Endodermal cell (in vitro differentiated cells): ENCODE measurements around the gene GPR176. TPM values are rescaled to one million over a fixed set of nuclear protein-coding genes. Genes with fewer than 3 reads are reported as not detected.

ENCODE experiments used
- DNase-seq: peaks from one replicate; pipeline ENCODE4 v3.0.0-alpha.2; 2017
- H3K27ac ChIP-seq: 2 replicates; pipeline ENCODE4 v1.5.1; 2013; ENCODE audit warnings: mild to moderate bottlenecking, low read depth, low read length, moderate library complexity
- H3K27me3 ChIP-seq: 2 replicates; pipeline ENCODE4 v1.6.1; 2013; ENCODE audit warnings: mild to moderate bottlenecking, low read length, moderate library complexity; ENCODE audit not compliant: insufficient read depth, control insufficient read depth, poor library complexity, severe bottlenecking
- H3K36me3 ChIP-seq: 2 replicates; pipeline ENCODE4 v1.7.0; 2013; ENCODE audit warnings: mild to moderate bottlenecking, low read length, moderate library complexity; ENCODE audit not compliant: control insufficient read depth, insufficient read depth
- H3K4me1 ChIP-seq: one replicate; pipeline ENCODE4 v1.7.0; 2013; ENCODE audit warnings: low read length; ENCODE audit not compliant: control insufficient read depth, insufficient read depth
- H3K4me3 ChIP-seq: 2 replicates; pipeline ENCODE4 v1.5.1; 2013; ENCODE audit warnings: mild to moderate bottlenecking, low read length, moderate library complexity
- H3K9ac ChIP-seq: 2 replicates; pipeline ENCODE4 v1.6.1; 2013; ENCODE audit warnings: mild to moderate bottlenecking, low read length, moderate library complexity; ENCODE audit not compliant: poor library complexity, severe bottlenecking; ENCODE audit errors: extremely low read depth
- H3K9me3 ChIP-seq: 2 replicates; pipeline ENCODE4 v1.6.1; 2013; ENCODE audit warnings: mild to moderate bottlenecking, low read length, moderate library complexity; ENCODE audit not compliant: control insufficient read depth
- H3K27ac Mint-ChIP-seq: 2 replicates; pipeline ENCODE4 v1.8.0; 2020; ENCODE audit warnings: mixed read lengths
- H3K27me3 Mint-ChIP-seq: 2 replicates; pipeline ENCODE4 v1.8.0; 2021; ENCODE audit warnings: mild to moderate bottlenecking, mixed read lengths; ENCODE audit not compliant: insufficient read depth
- H3K36me3 Mint-ChIP-seq: 2 replicates; pipeline ENCODE4 v1.8.0; 2020; ENCODE audit warnings: low read depth, mixed read lengths
- H3K4me1 Mint-ChIP-seq: 2 replicates; pipeline ENCODE4 v1.8.0; 2020; ENCODE audit warnings: mixed read lengths
- H3K4me3 Mint-ChIP-seq: 2 replicates; pipeline ENCODE4 v1.8.0; 2020; ENCODE audit warnings: mild to moderate bottlenecking, moderate library complexity, mixed read lengths
- H3K9me3 Mint-ChIP-seq: 2 replicates; pipeline ENCODE4 v1.8.0; 2020; ENCODE audit warnings: mild to moderate bottlenecking, mixed read lengths
- CTCF ChIP-seq: fragments of 200-600 bp; sonication (generic); conservative IDR thresholded peaks from 2 replicates; pipeline ENCODE4 v1.5.0; 2021; ENCODE audit warnings: antibody characterized with exemption, mild to moderate bottlenecking
- WGBS, 2 experiments: methylation state at CpG; one replicate each; pipeline versions ENCODE4 v1.1.5 to v1.1.7; 2013; ENCODE audit warnings: missing lambda C conversion rate in 2 of 2, mixed read lengths in 1 of 2; ENCODE audit not compliant: insufficient coverage in 1 of 2, insufficient read length in 1 of 2; 5-methylcytosine and 5-hydroxymethylcytosine counted together
- total RNA-seq, 2 donors: library from RNA; stranded (reverse); fragmentation: NEBNext Ultra II Directional in 1 of 2; extraction: Animal tissue kit (Norgen Biotek cat#: 25700) in 1 of 2; gene quantifications; 2 replicates in 1 of 2; 3 replicates in 1 of 2; pipeline ENCODE4 v1.2.1, GENCODE V29; 2021

Gene GPR176
- total RNA-seq, 2 donors from 2014 or later, result 26.0 to 31.1 TPM

DNA sequence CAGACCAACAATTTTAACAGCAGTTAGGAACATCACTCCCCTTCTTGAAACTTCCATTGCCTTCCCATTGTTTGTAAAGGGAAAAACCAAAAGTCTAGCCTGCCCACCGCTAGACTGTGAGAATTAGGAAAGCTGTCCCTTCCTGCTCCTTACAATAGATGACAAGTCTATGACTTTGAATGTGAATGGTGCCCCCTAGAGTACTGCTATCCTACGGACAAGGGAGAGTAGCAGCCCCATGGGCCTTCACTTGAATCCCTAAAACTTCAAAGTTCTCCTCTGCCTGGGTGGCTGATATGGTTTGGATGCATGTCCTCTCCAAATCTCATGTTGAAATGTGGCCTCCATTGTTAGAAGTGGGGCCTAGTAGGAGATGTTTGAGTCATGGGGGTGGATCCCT lies 96.4 kb downstream of the GPR176 start:
- Histone ChIP-seq H3K27me3 (no peaks in the 10 kb centered on the region), H3K4me1 (peaks cover 5% of the 10 kb centered on the region), H3K4me3 (no peak overlapping the region), H3K27ac (no peak overlapping the region), H3K9ac (no peak overlapping the region), H3K9me3 (no peaks in the 10 kb centered on the region), H3K36me3 (no peaks in the 10 kb centered on the region)
- no peak for DNase-seq
- no peak overlapping the region for H3K27ac Mint-ChIP-seq
- peaks cover 21% of the 10 kb centered on the region for H3K4me1 Mint-ChIP-seq
- TF ChIP-seq CTCF, result peak; percentile 42
- H3K4me3 Mint-ChIP-seq, result no peak overlapping the region
- WGBS, 2 experiments, result 85 to 100% methylated on average over 1 to 2 of the region's 2 CpGs
- H3K36me3 Mint-ChIP-seq, result peaks cover 6% of the 10 kb centered on the region
- H3K27me3 Mint-ChIP-seq, result no peaks in the 10 kb centered on the region
- H3K9me3 Mint-ChIP-seq, result peaks cover 6% of the 10 kb centered on the region

DNA sequence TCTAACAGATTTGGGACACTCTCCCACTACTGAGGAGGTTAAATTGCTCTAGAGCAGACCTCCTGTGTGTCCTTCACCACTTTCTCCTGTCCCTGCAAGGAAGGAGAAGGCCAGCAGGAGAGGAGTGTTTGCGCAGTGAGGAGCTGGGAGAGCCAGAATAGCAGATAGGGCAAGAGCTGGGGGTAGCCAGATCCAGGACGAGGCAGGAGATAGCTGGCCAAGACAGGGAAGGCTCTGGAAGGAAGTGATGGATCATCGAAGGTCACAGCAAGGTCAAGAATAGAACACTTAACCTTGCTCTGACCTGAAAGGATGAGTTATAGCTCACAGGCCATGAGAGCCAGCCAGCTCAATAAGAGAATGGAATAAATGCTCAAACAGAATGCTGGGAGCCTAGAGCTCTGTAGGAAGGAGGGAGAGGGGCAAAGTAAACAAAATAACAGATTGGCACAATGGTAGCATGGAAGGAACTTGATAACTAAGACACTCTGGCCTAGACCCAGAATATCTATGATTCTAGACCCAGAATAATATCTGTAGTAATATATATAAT lies 99.9 kb downstream of the GPR176 start:
- no peak overlapping the region for H3K9ac ChIP-seq
- H3K27me3 ChIP-seq, result no peaks in the 10 kb centered on the region
- peaks cover 6% of the 10 kb centered on the region for H3K9me3 Mint-ChIP-seq
- no peak for DNase-seq
- no peaks in the 10 kb centered on the region for H3K9me3 ChIP-seq
- no peak overlapping the region for H3K27ac ChIP-seq
- no peaks in the 10 kb centered on the region for H3K27me3 Mint-ChIP-seq
- H3K4me3 Mint-ChIP-seq, result no peak overlapping the region
- 72 to 79% methylated on average over 3 of the region's 3 CpGs for WGBS, 2 experiments
- TF ChIP-seq CTCF, result no peak
- peaks cover 26% of the 10 kb centered on the region for H3K4me1 Mint-ChIP-seq
- no peak overlapping the region for H3K4me3 ChIP-seq
- H3K36me3 ChIP-seq, result no peaks in the 10 kb centered on the region
- peaks cover 3% of the 10 kb centered on the region for H3K4me1 ChIP-seq
- H3K27ac Mint-ChIP-seq, result no peak overlapping the region
- peaks cover 6% of the 10 kb centered on the region for H3K36me3 Mint-ChIP-seq

GRCh38 chr15:39819533-39819932 lies 100.5 kb downstream of the GPR176 start:
- H3K27me3 Mint-ChIP-seq, result no peaks in the 10 kb centered on the region
- peaks cover 6% of the 10 kb centered on the region for H3K9me3 Mint-ChIP-seq
- H3K4me1 Mint-ChIP-seq, result peaks cover 26% of the 10 kb centered on the region
- H3K27ac ChIP-seq, result no peak overlapping the region
- no peak overlapping the region for H3K9ac ChIP-seq
- H3K36me3 ChIP-seq, result no peaks in the 10 kb centered on the region
- no peak for TF ChIP-seq CTCF
- no peak overlapping the region for H3K27ac Mint-ChIP-seq
- 91 to 98% methylated on average over 2 to 3 of the region's 3 CpGs for WGBS, 2 experiments
- H3K4me3 ChIP-seq, result no peak overlapping the region
- no peaks in the 10 kb centered on the region for H3K27me3 ChIP-seq
- no peak overlapping the region for H3K4me3 Mint-ChIP-seq
- DNase-seq, result no peak
- H3K36me3 Mint-ChIP-seq, result peaks cover 6% of the 10 kb centered on the region
- H3K9me3 ChIP-seq, result no peaks in the 10 kb centered on the region
- H3K4me1 ChIP-seq, result peaks cover 3% of the 10 kb centered on the region
